ENCODE measurements around the gene AMH. TPM values are rescaled to one million over a fixed set of nuclear protein-coding genes. Genes with fewer than 3 reads are reported as not detected.

The AMH gene
- total RNA-seq, 1 experiment from 2014 or later: 21.9 TPM

- Histone ChIP-seq H3K9me3 (ENCODE audit: control insufficient read depth, insufficient read depth, low read depth, low read length) (no peaks in the 10 kb centered on the region), H3K4me3 (ENCODE audit: low read depth in 2 of 2, low read length in 2 of 2) (peak overlapping the region; percentile 75 to 83), H3K27ac (ENCODE audit: low read length) (peak overlapping the region; percentile 73), H3K27me3 (ENCODE audit: control insufficient read depth, insufficient read depth, low read length) (no peaks in the 10 kb centered on the region), H3K4me1 (ENCODE audit: control insufficient read depth, insufficient read depth, low read length) (peaks cover 20% of the 10 kb centered on the region), H3K36me3 (ENCODE audit: control insufficient read depth, insufficient read depth, low read length) (peaks cover 4% of the 10 kb centered on the region; the same call in 1 of the 2 replicates)
- no peak for ATAC-seq
- CTCF ChIA-PET: interaction anchor here (0.7 to 2.2 kb wide), 2 partner anchors 22 to 90 kb away, joined by 3 to 9 read pairs; no protein-coding TSS in a partner anchor
- no peak for DNase-seq (ENCODE audit: low read depth, low spot score)
- in situ Hi-C loops (cut with HindIII; ENCODE audit: low pct_unique_long_range_greater_than_20kb, low sequenced_read_pairs): no loop called here
- peak; percentile 65 for TF ChIP-seq TCF7L2 (IDR thresholded peaks at IDR 0.05; ENCODE audit: low read depth, low read length)
- no peak for TF ChIP-seq CTCF (IDR thresholded peaks at IDR 0.05)
- intact Hi-C loops (cut with micrococcal nuclease; ENCODE audit: unreplicated experiment): loop anchor here (5.0 kb wide), 1 partner anchor 77 kb away; no protein-coding TSS in a partner anchor
- POLR2A ChIA-PET: interaction anchor here (0.7 kb wide), 1 partner anchor 949 kb away, joined by 5 read pairs; no protein-coding TSS in a partner anchor
- BruUV-seq (replicated peaks): no TSS peak
Measured at GRCh38 chr19:2239771-2240770, 9.1 kb upstream of the AMH start.

GRCh38 chr19:2240881-2241760 lies 8.0 kb upstream of the AMH start:
- Histone ChIP-seq H3K4me3 (ENCODE audit: low read depth in 2 of 2, low read length in 2 of 2) (peak overlapping the region; percentile 75 to 83; a peak in 3 of 4 replicates), H3K4me1 (ENCODE audit: control insufficient read depth, insufficient read depth, low read length) (peaks cover 20% of the 10 kb centered on the region), H3K27me3 (ENCODE audit: control insufficient read depth, insufficient read depth, low read length) (no peaks in the 10 kb centered on the region), H3K27ac (ENCODE audit: low read length) (peak overlapping the region; percentile 73), H3K36me3 (ENCODE audit: control insufficient read depth, insufficient read depth, low read length) (peaks cover 2% of the 10 kb centered on the region; the same call in 1 of the 2 replicates), H3K9me3 (ENCODE audit: control insufficient read depth, insufficient read depth, low read depth, low read length) (no peaks in the 10 kb centered on the region)
- TF ChIP-seq POLR2AphosphoS5 (IDR thresholded peaks at IDR 0.05; ENCODE audit: low read depth, low read length): no peak
- no peak for TF ChIP-seq CTCF (IDR thresholded peaks at IDR 0.05)
- ATAC-seq (0 out of 2 replicates have a peak, but pooled peaks have one; percentile 5), DNase-seq (ENCODE audit: low read depth, low spot score) (no peak)
- no TSS peak for BruUV-seq (replicated peaks)
- POLR2A ChIA-PET: no interaction called here
- CTCF ChIA-PET: no interaction called here
- intact Hi-C loops (cut with micrococcal nuclease; ENCODE audit: unreplicated experiment) (no loop called here), in situ Hi-C loops (cut with HindIII; ENCODE audit: low pct_unique_long_range_greater_than_20kb, low sequenced_read_pairs) (no loop called here)

- Histone ChIP-seq H3K4me1 (ENCODE audit: control insufficient read depth, insufficient read depth, low read length) (peaks cover 23% of the 10 kb centered on the region), H3K36me3 (ENCODE audit: control insufficient read depth, insufficient read depth, low read length) (peaks cover under 1% of the 10 kb centered on the region; the same call in 1 of the 2 replicates), H3K4me3 (ENCODE audit: low read depth in 2 of 2, low read length in 2 of 2) (no peak overlapping the region), H3K27me3 (ENCODE audit: control insufficient read depth, insufficient read depth, low read length) (no peaks in the 10 kb centered on the region), H3K27ac (ENCODE audit: low read length) (no peak overlapping the region), H3K9me3 (ENCODE audit: control insufficient read depth, insufficient read depth, low read depth, low read length) (no peaks in the 10 kb centered on the region)
- no peak for TF ChIP-seq POLR2AphosphoS5 (IDR thresholded peaks at IDR 0.05; ENCODE audit: low read depth, low read length)
- no peak for TF ChIP-seq TCF7L2 (IDR thresholded peaks at IDR 0.05; ENCODE audit: low read depth, low read length)
- no peak for TF ChIP-seq CTCF (IDR thresholded peaks at IDR 0.05)
- no peak for TF ChIP-seq SIN3A (IDR thresholded peaks at IDR 0.05; ENCODE audit: borderline replicate concordance, insufficient read depth, low read depth, low read length)
- POLR2A ChIA-PET: no interaction called here
- BruUV-seq (replicated peaks): no TSS peak
- CTCF ChIA-PET: no interaction called here
- no peak for DNase-seq (ENCODE audit: low read depth, low spot score)
- intact Hi-C loops (cut with micrococcal nuclease; ENCODE audit: unreplicated experiment) (no loop called here), in situ Hi-C loops (cut with HindIII; ENCODE audit: low pct_unique_long_range_greater_than_20kb, low sequenced_read_pairs) (no loop called here)
- ATAC-seq: no peak
Measured at GRCh38 chr19:2242092-2242537, 7.0 kb upstream of the AMH start.
